ENCODE data around the gene ABLIM3. TPM values are rescaled to one million over a fixed set of nuclear protein-coding genes. Genes with fewer than 3 reads are reported as not detected.

Gene ABLIM3
- total and polyA plus RNA-seq, 10 of the 15 experiments (the other 5 are each of a cell fraction or from before 2014, with no cell fraction given): 0.03 TPM; not detected in 9

DNA sequence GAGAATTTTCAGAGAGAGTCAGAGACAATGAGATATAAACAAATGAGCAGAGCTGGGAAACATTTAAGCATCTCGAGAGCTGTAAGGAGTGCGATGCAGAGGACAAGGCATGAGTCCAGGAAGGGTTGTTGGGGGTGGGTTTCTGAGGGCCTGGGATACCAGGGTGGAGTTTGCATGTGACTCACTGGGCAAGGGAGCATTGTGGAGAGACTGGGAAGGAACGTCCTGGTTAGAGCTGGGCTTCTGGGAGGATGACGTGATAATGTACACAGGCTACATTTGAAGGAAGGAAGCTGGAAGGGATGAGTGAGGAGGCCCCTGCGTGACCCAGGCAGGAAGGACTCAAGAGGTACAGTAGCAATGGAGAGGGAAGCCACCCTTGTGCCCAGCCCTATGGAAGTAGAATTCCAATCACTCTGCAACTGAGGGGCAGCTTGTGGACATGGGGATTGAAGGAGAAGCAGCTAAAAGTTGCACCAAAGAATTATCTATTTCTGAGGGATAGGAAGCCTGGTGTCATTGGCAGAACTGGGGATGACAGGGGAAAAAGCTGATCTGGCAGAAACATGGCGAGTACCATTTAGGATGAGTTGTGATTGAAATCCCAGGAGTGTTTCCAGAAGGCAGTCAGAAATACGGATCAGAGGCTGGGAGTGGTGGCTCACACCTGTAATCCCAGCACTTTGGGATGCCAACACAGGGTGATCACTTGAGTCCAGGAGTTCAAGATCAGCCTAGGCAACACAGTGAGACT lies 71.1 kb downstream of the ABLIM3 start (continued):
- no peak for TF ChIP-seq RAD51 (IDR thresholded peaks at IDR 0.05)
- no peak for TF ChIP-seq TARDBP (IDR thresholded peaks at IDR 0.05; ENCODE audit: borderline replicate concordance)
- TF ChIP-seq, protein P1, sequence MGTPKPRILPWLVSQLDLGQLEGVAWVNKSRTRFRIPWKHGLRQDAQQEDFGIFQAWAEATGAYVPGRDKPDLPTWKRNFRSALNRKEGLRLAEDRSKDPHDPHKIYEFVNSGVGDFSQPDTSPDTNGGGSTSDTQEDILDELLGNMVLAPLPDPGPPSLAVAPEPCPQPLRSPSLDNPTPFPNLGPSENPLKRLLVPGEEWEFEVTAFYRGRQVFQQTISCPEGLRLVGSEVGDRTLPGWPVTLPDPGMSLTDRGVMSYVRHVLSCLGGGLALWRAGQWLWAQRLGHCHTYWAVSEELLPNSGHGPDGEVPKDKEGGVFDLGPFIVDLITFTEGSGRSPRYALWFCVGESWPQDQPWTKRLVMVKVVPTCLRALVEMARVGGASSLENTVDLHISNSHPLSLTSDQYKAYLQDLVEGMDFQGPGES (IDR thresholded peaks at IDR 0.05): no peak

DNA sequence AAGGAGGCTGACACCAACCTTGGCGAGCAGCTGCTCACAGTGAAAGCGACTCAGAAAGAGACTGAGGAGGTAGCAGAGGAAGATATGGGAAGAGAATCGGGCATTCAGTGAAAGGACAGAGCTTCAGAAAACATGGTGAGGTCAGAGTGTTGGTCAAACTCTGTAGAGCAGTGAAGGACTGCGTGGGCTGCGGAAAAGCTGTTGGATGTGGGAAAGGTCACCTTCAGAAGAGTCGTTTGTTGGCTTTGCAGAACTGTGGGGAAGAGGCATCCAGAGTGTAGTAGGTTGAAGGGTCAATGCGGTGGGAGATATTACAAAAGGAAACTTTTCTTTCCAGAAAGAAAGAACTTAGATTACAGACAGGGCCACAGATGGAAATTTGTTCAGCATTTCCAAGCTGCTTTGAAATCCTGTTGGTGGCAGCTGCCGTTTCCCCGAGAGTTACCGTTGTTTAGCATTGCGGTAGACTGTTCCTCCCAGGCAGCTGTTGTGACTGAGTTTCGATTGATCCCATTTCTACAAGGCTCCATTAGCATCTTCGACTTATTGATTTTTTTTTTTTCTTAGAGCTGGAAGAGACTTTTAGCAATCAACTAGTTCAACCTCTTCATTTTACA lies 72.1 kb downstream of the ABLIM3 start:
- ChIA-PET POLR2A (no interaction called here), RAD21 (ENCODE audit: unreplicated experiment) (no interaction called here), CTCF (interaction anchor here (0.8 kb wide), 1 partner anchor 56 kb away, joined by 3 read pairs; no protein-coding TSS in a partner anchor), SMC1A (ENCODE audit: uncharacterized antibody, unreplicated experiment) (no interaction called here)
- no peaks in the 10 kb centered on the region for H4K20me1 ChIP-seq (ENCODE audit: control insufficient read depth, insufficient read depth)
- 0 out of 4 replicates have a peak, but pooled peaks cover 0 to 2% of the 10 kb centered on the region in 2 experiments for H3K27me3 ChIP-seq (replicated peaks in 1 of 2; ENCODE audit: control insufficient read depth in 2 of 2, insufficient read depth in 2 of 2, low read length in 1 of 2)
- H3K27ac ChIP-seq (ENCODE audit: control insufficient read depth, insufficient read depth): no peak overlapping the region
- no peaks in the 10 kb centered on the region for H3K36me3 ChIP-seq (ENCODE audit: control insufficient read depth in 2 of 2, insufficient read depth in 2 of 2, low read length in 1 of 2)
- no peaks in the 10 kb centered on the region for H3K9me3 ChIP-seq (replicated peaks; ENCODE audit: control insufficient read depth, insufficient read depth, low read length)
- no peak for FAIRE-seq
- H3K4me2 ChIP-seq (ENCODE audit: control insufficient read depth, insufficient read depth): no peak overlapping the region
- H3K4me3 ChIP-seq: no peak overlapping the region
- H3K4me1 ChIP-seq (ENCODE audit: control insufficient read depth, insufficient read depth, low read length): no peaks in the 10 kb centered on the region
- TF ChIP-seq NFYA (IDR thresholded peaks at IDR 0.05; ENCODE audit: borderline replicate concordance, low read depth, low read length): no peak
- no peaks in the 10 kb centered on the region for H3K79me2 ChIP-seq (ENCODE audit: control insufficient read depth, insufficient read depth, low read length)
- intact Hi-C loops (cut with micrococcal nuclease; ENCODE audit: unreplicated experiment) (no loop called here), in situ Hi-C loops (cut with MboI) (no loop called here)
- H3K9ac ChIP-seq (ENCODE audit: control insufficient read depth, insufficient read depth, low read length): no peak overlapping the region
- ATAC-seq: no peak
- no peak for DNase-seq (ENCODE audit: low read depth, low spot score)
- WGBS (ENCODE audit: insufficient coverage, insufficient replicate concordance, low lambda C conversion rate, missing lambda C conversion rate): 50% methylated on average over 13 of the region's 13 CpGs
- no peak overlapping the region for H2AFZ ChIP-seq (ENCODE audit: control insufficient read depth, low read depth, low read length)
- BruUV-seq (replicated peaks): no TSS peak
